Thoracic aorta (tissue), 2 donors: Measurements from ENCODE around the gene SLC44A5. TPM values are rescaled to one million over a fixed set of nuclear protein-coding genes. Genes with fewer than 3 reads are reported as not detected.

Experiments used
- ATAC-seq: fragments of 150-250 bp; one replicate; pipeline ENCODE4 v1.8.0; 2017; ENCODE audit warnings: low read depth; ENCODE audit not compliant: insufficient number of reproducible peaks, low FRiP score
- DNase-seq: peaks from one replicate; pipeline ENCODE4 v3.0.0-alpha.2; 2020; ENCODE audit warnings: low spot score
- H3K27ac ChIP-seq, 2 donors: fragments of 200-600 bp; sonication (generic); 1 replicate in 1 of 2; 2 replicates in 1 of 2; pipeline ENCODE4 v1.5.1; 2016; ENCODE audit warnings: mild to moderate bottlenecking in 2 of 2, moderate library complexity in 2 of 2
- H3K27me3 ChIP-seq: fragments of 200-600 bp; sonication (generic); replicated peaks from 2 replicates; pipeline ENCODE4 v1.6.0; 2016; ENCODE audit warnings: mild to moderate bottlenecking; ENCODE audit not compliant: insufficient read depth
- H3K36me3 ChIP-seq: fragments of 200-600 bp; sonication (generic); one replicate; pipeline ENCODE4 v1.5.1; 2016
- H3K4me1 ChIP-seq, 2 donors: fragments of 200-600 bp; sonication (generic); 1 replicate in 1 of 2; 2 replicates in 1 of 2; pipeline versions ENCODE4 v1.5.1 to v1.6.0; 2016; ENCODE audit warnings: low read depth in 2 of 2, mild to moderate bottlenecking in 1 of 2; ENCODE audit not compliant: control insufficient read depth in 1 of 2
- H3K4me3 ChIP-seq: fragments of 200-600 bp; sonication (generic); 2 replicates; pipeline ENCODE4 v1.5.1; 2016; ENCODE audit warnings: mild to moderate bottlenecking
- H3K9me3 ChIP-seq: fragments of 200-600 bp; sonication (generic); 2 replicates; pipeline ENCODE4 v1.5.1; 2016
- total RNA-seq, 2 donors: library from RNA; depleted of rRNA; stranded (reverse); fragments of >200 nt; gene quantifications; one replicate each; pipeline versions ENCODE4 v1.1.0 to v1.2.3, GENCODE V29; 2016
- TF ChIP-seq, protein P1 (sequence below): fragments of 200-600 bp; sonication (generic); IDR thresholded peaks from one replicate; pipeline ENCODE4 v1.5.1; 2019; ENCODE audit warnings: antibody characterized with exemption

Gene SLC44A5
- total RNA-seq, 2 donors from 2014 or later = 0.28 to 0.68 TPM

DNA sequence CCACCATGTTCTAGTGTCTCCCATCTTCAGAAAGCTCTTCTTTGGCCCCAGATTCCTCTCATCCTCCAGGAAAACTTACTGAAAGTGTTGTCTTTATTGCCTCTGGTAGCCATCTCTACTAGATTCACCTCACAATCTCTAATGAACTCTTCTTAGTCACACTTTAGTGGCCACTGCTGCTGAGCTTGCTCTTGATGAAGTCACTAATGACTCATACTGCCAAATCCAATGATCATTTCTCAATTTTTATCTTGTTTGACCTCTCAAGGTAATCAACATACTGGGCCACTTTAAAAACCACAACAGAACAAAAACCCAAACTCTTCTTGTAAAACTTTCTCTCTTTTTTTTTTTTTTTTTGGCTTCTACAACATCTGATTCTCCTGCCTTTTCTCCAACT lies 280.3 kb downstream of the SLC44A5 start:
- Histone ChIP-seq H3K27me3 (no peaks in the 10 kb centered on the region), H3K4me3 (no peak overlapping the region), H3K27ac (no peak overlapping the region), H3K9me3 (no peaks in the 10 kb centered on the region), H3K4me1 (no peaks in the 10 kb centered on the region), H3K36me3 (no peaks in the 10 kb centered on the region)
- TF ChIP-seq, protein P1, sequence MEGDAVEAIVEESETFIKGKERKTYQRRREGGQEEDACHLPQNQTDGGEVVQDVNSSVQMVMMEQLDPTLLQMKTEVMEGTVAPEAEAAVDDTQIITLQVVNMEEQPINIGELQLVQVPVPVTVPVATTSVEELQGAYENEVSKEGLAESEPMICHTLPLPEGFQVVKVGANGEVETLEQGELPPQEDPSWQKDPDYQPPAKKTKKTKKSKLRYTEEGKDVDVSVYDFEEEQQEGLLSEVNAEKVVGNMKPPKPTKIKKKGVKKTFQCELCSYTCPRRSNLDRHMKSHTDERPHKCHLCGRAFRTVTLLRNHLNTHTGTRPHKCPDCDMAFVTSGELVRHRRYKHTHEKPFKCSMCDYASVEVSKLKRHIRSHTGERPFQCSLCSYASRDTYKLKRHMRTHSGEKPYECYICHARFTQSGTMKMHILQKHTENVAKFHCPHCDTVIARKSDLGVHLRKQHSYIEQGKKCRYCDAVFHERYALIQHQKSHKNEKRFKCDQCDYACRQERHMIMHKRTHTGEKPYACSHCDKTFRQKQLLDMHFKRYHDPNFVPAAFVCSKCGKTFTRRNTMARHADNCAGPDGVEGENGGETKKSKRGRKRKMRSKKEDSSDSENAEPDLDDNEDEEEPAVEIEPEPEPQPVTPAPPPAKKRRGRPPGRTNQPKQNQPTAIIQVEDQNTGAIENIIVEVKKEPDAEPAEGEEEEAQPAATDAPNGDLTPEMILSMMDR = no peak
- ATAC-seq (no peak), DNase-seq (no peak)

DNA sequence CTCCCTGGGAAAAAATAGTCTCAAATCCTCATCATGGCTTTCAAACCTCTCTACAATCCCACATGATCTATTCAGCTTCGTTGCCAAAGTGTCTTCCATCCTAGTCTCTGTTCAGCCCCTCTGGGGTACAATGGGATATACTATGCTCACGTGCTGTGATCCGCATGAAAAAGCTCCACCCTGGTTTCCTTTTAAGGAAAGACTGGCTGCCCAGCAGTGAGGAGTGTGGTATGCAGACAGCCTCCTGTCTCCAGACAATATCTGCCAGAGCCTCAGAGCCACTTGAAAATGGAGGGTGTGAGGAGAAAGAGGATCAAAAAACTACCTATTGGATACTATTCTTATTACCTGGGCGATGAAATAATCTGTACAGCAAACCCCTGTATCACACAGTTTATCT lies 282.2 kb downstream of the SLC44A5 start:
- Histone ChIP-seq H3K27me3 (no peaks in the 10 kb centered on the region), H3K4me1 (no peaks in the 10 kb centered on the region), H3K9me3 (no peaks in the 10 kb centered on the region), H3K36me3 (no peaks in the 10 kb centered on the region), H3K4me3 (no peak overlapping the region), H3K27ac (no peak overlapping the region)
- ATAC-seq = no peak
- TF ChIP-seq, protein P1 = no peak
- no peak for DNase-seq

DNA sequence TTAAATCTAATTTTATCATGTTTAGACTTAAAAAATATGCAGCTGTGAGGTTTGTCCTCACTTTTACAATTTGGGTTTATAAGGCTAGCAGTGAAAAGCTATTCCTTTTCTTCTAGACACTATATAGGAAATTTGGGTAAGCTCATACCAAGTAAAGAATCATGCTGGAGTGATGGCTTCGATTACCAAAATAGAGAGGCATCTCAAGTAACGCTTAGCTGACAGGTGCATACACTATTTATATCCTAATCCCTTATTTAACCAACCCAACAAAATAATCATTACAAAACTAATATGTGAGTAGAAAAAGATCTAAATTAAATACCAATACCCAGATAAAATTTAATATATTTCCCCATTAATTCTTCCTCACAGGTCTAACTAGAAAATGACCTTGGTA lies 283.5 kb downstream of the SLC44A5 start:
- Histone ChIP-seq H3K27ac (no peak overlapping the region), H3K4me3 (no peak overlapping the region), H3K9me3 (no peaks in the 10 kb centered on the region), H3K36me3 (no peaks in the 10 kb centered on the region), H3K4me1 (no peaks in the 10 kb centered on the region), H3K27me3 (no peaks in the 10 kb centered on the region)
- TF ChIP-seq, protein P1 = no peak
- no peak for ATAC-seq
- no peak for DNase-seq

DNA sequence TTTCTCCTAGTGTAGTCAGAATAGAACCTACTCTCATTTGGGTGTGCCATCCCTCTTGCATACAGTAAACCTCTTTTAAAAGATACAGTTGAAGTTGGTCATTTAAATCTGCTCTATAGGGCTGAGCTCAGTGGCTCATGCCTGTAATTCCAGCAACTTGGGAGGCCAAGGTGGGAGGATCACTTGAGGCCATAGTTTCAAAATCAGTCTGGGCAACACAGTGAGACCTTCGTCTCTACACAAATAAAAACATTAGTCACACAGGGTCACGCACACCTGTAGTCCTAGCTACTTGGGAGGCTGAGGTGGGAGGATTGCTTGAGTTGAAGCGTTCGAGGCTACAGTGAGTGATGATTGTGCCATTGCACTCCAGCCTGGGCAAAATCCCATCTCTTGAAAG lies 292.9 kb downstream of the SLC44A5 start:
- Histone ChIP-seq H3K27me3 (no peaks in the 10 kb centered on the region), H3K4me3 (no peak overlapping the region), H3K4me1 (no peaks in the 10 kb centered on the region), H3K36me3 (no peaks in the 10 kb centered on the region), H3K9me3 (no peaks in the 10 kb centered on the region), H3K27ac (no peak overlapping the region)
- DNase-seq (no peak), ATAC-seq (no peak)
- TF ChIP-seq, protein P1 = no peak

DNA sequence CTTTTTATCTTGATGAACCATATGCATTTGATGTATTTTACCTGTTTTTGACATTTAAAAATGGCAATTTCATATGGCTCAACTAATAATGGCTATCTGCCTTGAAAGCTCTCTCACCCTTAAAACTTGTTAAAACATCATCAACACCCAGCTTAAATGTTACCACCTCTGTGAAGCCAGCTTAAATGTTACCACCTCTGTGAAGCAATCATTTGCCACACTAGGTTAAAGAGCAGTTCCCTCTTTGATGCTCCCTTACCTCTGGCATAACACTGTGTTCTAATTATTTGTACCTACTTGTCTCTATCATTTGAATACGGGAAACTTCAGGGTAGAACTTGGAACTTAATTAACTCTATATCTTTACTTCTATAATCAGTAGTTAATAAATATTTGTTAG lies 294.7 kb downstream of the SLC44A5 start:
- ATAC-seq (no peak), DNase-seq (no peak)
- H3K4me1 ChIP-seq = no peaks in the 10 kb centered on the region
- H3K4me3 ChIP-seq = no peak overlapping the region
- H3K27me3 ChIP-seq = no peaks in the 10 kb centered on the region
- H3K9me3 ChIP-seq = no peaks in the 10 kb centered on the region
- TF ChIP-seq, protein P1 = no peak
- no peak overlapping the region for H3K27ac ChIP-seq
- no peaks in the 10 kb centered on the region for H3K36me3 ChIP-seq
